ENCODE results near the gene MTG2.

Gene MTG2

DNA sequence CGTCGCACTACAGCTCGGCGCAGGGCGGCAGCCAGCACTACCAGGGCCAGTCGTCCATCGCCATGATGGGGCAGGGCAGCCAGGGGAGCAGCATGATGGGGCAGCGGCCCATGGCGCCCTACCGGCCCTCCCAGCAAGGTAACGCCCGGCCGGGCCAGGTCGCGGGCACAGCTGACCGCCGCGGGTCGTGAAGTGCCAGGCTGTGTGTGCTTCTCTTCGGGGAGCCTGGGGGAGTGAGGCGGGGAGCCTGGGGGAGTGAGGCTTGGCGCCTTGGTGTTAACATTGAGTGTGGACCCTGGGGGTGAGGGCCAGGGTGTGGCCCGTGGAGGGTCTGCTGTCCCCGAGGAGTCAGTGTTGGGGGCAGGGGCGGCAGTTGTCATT lies 19.4 kb upstream of the MTG2 start:
- no peak for DNase-seq (ENCODE audit: low spot score)

DNA sequence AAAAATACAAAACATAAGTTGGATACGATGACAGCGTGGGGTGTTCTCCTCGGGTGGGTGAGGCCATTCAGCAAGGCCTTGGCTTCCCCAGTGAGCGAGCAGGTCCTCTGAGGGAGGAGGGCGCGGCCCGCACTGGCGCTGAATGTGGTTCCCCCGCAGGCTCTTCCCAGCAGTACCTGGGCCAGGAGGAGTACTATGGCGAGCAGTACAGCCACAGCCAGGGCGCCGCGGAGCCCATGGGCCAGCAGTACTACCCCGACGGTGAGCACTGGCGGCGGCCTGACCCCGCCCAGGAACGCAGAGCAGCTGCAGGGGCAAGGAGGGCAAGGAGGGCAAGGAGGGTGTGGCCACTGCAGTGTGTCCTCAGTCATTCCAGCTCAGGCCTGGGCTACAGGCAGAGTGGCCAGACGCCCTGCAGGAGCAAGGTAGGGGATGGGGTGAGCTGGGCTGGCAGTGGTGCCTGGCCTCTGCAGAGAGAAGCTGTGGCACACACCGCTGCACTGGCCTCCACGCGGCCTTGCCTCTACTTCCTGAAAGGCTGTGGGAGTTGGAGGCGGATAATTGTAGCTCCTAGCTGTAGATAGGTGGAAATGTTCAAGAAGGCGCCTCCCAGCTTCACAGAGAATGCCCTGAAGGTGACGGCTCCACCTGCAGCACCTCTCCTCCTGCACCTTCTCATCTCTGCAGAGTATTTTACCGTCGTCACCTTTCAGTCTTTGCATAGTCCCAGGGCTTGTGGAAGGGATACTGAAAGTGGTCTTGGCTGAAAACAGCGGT lies 18.7 kb upstream of the MTG2 start:
- no peak for DNase-seq (ENCODE audit: low spot score)

DNA sequence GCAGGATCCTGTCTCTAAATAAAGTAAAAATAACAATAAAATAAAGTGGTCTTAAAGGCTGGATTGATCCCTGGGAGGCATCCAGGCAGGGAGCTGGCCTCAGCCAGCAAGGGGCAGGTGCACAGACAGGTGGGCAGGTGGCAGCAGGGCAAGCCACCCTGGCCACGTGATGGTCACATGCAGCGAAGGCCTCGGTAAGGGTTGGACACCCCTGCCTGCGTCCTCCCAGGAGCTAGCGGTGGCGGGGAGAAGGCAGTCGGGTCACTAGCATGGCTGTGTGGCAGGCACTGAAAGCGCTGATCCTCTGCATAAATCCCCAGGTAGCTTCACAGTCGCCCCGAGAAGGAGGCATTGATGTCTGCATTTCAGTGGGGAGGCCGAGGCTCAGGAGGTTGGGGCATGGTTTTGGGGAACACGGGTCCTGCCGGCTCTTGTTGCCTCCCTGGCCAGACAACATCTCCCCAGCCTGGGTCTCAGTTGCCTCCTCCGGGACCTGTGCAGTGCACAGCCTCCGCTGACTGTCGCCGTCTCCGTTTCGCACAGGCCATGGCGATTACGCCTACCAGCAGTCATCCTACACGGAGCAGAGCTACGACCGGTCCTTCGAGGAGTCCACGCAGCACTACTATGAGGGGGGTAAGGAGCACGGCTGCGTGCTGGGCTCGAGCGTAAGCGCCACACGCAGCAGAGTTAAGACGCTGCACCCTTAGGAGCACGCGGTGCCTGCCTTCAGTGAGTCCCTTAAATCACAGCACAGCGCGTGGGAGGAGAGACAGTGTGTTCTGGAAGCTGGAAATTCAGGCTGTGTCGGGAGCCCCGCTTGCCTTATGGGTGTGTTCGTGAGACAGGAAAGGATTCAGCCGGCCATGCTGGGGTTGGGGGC lies 17.7 kb upstream of the MTG2 start:
- DNase-seq (ENCODE audit: low spot score): no peak

DNA sequence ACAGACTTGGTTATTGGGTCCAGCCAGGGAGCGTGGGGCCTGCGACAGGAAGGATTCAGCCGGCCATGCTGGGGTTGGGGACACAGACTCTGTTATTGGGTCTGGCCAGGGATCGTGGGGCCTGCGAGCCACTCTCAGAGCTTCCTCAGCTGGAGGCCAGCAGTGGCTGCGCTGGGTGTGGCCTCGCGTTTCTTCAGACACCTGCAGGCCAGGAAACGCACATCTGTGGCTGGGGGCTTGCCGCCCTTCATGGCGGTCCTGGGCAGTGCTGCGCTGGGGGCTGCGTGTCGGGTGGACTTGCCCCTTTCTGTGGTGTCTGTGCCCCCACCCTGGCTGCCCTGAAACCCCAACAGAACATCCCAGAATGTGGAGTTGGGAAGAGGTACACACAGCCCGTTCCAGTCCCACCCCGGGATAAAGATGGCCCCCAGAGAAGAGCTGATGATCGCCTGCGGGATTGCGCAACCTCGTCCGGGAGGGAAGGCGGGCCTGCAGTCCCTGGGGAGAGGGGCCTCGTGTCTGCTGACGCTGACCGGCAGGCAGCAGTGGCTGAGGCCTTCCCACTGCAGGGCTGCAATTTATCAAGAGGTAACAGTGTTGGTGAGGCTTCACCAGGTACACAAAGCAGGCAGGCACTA lies 16.9 kb upstream of the MTG2 start:
- no peak for DNase-seq (ENCODE audit: low spot score)

DNA sequence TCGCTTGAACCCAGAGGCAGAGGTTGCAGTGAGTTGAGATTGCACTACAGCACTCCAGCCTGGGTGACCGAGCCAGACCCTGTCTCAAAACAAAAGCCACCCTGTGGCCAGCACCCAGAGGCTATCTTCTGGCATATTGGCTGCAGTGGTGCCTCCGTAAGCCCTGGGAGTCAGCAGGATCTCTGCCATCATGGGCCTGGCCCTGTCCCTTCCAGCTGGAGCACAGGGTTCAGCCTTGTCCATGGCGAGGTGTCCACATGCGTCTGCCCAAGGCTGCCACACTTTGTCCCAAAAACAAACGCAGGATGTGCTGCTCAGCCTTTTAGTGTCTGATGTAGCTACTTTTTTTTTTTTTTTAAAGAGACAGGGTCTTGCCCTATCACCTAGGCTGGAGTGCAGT lies 15.4 kb upstream of the MTG2 start:
- no peak for DNase-seq (ENCODE audit: low spot score)

DNA sequence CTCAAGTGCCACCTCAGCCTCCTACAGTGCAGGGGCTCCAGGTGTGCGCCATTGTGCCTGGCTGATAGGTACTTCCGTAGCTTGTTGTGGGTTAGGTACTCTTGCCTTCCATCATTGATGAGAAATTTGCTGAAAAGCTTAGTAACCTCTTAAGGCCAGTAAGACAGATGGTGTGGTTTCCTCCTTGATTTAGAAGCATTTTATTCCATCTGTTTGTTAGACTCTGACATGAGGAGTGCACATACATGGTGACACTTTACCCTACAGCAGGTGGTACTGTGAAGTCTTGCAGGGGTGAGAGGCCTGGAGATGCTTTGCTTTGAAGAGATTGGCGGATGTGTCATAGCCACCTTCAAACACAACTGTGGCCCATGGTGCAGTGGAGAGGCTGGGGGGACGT lies 14.8 kb upstream of the MTG2 start:
- DNase-seq (ENCODE audit: low spot score): no peak

DNA sequence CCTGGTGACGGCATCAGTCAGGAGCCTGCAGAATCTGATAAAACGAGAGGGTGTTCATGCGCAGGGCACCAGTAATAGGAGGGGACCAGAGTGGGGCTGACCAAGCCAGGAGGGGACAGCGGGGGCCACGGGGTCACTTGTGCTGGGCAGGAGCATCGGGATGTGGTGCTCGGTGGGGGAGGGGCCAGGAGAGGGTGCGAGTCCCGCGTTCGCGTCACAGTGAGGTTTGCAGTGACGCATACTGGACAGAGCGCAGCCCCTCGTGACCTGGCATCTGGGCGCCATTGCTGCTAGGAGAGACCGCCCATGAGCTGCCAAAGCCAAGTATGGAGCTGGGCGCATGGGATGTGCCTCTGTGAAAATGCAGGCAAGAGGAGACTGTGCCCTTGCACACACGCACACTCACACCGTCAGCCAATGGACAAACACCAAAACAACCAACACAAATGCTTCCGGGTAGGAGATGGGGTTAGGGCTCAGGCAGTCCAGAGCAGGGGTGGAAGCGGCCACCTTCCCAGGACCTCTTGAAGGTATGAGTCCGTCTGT lies 13.9 kb upstream of the MTG2 start:
- DNase-seq (ENCODE audit: low spot score): no peak

DNA sequence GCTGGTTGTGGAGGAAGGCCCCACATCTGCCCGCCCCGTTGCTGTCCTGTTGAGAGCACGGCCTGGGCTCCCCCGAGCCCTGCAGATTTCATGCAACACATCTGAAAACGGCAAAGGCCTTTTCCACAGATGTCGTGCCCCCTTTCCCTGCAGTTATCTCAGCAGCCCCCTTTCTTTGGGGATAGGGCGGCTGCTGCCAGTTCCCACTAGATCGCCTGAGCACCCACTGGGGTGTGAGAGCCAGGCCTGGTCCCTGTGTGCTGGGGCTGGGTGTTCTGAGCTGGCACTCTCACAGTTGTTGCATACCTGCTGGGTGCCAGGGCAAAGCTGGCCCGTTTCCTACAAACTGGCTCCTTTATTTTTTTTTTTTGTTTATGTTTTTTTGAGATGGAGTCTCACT lies 12.3 kb upstream of the MTG2 start:
- no peak for DNase-seq (ENCODE audit: low spot score)

DNA sequence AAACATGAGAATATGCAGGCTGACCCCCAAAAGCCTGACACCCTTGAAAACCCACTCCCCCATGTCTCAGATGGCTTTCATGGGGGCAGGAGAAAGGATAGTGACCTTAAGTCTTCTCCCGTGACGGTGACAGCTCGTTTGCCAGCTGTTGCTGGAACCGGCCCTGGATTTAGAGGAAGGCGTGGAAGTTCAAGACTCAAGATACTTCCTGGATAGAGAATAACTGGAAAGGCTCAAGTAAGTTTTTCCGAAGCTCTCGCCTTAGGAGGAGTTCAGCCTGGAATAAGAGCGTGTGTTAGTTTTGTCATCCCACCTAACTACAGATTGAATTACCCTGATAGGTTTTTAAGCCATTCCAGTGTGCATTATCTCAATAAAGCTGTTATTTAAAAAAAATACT lies 11.6 kb upstream of the MTG2 start:
- DNase-seq (ENCODE audit: low spot score): no peak

DNA sequence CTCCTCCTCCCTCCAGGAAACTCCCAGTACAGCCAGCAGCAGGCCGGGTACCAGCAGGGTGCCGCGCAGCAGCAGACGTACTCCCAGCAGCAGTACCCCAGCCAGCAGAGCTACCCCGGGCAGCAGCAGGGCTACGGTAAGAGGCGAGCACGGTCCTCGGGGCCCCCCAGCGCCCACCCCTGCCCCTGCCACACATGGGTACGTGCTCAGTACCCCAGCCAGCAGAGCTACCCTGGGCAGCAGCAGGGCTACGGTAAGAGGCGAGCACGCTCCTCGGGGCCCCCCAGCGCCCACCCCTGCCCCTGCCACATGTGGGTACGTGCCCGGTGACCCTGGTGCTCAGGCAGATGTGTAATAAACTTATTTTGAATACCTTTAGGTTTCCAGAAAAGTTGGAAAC lies 10.2 kb upstream of the MTG2 start:
- DNase-seq (ENCODE audit: low spot score): no peak

DNA sequence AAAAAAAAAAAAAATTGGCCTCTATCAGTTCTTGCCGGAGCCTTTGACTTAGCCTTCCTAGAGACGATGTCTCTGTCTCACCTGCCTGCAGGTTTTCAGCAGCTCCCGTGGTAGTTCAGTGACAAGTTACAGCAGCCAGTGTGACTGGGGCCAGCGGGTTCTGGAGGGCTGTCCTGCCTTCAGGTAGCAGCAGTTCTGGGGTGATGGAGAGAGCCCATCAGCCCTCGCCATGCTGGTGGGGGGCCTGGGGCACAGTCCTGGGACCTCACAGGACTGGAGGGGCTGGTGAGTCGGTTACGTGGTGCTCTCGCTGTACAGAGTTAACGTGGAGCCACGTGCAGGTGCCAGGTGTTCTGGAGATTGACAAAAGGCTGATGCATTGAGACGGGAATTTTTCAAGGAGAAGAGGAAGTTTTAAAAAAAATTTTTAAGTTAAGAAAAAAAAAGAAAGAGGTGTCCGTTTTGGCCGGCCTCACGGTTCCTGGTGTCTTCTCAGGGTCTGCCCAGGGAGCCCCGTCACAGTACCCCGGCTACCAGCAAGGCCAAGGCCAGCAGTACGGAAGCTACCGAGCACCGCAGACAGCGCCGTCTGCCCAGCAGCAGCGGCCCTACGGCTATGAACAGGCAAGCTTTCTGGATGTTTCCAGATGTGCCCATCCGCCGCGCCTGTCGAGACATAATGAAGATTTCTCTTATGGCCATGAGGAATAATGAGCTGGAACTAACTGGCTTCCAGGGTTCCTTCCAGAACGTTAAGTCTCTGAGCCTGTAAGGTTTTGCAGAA lies 8.6 kb upstream of the MTG2 start:
- DNase-seq (ENCODE audit: low spot score): no peak

DNA sequence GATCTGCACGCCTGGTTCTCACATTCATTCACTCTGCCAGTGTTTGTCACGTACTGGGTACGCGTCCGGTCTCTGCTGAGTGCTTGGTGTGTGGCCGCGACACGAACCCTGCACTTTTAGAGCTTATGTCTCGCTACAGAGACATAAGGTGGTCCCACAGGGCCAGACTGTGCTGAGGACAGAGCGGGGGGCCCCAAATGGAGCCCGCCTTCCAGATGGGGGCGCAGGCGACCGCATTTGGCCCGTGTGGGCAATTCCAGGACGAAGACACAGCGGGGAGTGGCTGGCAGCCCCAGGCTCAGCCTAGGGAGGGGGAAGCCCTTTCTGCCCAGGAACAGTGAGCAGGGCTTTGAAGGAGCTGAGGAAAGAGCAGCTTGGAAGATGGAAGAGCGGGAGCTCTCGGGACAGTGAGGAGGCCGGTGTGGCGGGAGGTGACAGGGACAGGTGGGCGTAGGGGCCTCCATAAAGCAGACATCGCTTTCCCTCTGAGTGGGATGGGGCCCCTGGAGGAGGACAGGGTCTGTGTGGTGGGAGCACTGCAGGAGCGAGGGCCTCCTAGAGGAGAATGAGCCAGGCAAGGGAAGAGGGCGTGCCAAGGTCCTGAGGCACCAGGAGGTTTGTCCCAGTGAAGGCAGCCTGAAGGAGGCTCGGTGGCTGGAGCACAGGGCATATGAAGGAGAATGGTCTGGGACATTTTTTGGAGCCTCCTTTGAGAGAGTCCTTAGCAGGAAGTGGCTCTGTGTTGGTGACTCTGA lies 7.8 kb upstream of the MTG2 start:
- DNase-seq (ENCODE audit: low spot score): no peak

DNA sequence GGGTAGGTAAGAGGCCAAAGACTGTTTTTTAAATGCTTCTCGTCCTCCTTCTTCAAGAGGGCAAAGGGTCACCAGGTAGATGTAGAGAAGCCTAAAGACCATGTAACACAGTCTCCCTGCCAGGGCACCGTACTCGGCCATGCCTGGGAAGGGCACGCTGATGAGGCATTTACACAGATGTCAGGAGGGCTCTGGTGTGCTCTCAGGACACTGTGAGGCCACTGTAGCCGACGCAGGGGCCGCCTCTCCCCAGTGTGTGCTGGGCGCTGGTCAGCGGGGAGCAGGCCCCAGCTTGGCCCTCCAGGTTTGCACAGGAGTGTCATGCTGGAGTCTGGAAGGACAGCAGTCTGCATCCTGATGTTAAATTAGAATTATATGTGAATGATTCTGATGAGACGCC lies 7.1 kb upstream of the MTG2 start:
- DNase-seq (ENCODE audit: low spot score): no peak

DNA sequence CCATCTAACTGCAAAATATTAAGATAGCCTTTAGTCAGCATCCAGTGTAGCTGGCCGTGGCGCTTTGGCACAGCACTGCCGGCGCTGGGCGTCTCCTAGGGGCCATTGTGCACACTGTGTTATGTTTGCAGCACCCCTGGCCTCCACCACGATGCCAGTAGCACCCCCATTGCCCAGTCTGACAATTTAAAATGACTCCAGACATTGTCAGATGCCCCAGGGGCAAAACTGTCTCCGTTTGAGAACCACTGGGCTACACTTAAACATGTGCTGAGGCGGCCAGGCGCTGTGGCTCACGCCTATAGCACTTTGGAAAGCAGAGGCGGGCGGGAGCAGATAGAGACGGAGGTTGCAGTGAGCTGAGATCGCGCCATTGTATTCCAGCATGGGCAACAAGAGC lies 6.0 kb upstream of the MTG2 start:
- DNase-seq (ENCODE audit: low spot score): no peak

DNA sequence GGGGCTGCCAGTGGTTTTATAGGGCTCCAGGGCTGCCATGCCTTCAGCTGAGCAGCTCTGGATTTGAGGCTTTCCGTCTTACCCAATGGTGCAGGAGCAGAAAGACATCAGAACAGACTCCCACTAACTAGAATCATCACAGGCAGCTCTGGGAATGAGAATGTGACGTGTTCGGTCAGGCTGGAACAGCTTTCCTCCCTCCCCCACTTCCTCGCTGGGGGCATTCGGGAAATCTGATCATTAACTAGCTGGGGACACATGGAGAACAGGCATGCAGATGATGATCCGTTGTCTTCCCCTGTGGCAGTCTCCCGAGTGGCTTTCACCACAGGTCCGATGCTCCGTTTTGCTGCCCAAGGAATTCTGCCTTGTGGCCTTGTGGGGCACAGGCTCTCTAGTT lies 5.5 kb upstream of the MTG2 start:
- no peak for DNase-seq (ENCODE audit: low spot score)

DNA sequence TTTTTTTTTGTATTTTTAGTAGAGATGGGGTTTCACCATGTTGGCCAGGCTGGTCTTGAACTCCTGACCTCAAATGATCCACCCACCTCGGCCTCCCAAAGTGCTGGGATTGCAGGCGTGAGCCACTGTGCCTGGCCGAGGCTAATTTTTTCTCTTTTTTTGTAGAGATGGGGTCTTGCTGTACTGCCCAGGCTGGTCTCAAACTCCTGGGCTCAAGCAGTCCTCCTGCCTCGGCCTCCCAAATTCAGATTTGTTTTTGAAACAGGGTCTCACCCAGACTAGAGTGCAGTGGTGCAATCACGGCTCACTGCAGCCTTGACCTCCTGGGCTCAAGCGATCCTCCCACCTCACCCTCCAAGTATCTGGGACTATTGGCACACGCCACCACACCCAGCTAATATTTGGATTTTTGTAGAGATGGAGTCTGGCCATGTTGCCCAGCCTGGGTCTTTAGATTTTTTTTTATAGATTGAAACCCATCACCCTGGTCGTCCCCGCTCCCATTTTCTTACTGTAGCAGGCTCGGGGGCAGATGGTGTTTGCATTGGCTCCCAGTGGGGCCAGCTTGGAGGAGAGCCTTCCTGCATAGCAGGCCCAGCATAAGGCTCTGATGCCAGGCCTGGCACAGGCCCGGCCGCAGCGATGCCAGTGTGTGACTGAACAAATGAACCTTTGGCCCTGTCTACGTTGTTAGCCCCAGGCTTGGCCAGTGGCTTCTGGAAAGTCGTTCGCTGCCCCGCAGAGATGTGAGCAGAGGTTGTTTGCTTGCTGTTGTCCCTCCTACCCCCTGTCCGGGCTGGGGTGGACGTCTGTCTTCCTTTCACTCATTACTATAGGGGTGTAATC lies 4.3 kb upstream of the MTG2 start:
- DNase-seq (ENCODE audit: low spot score): no peak

DNA sequence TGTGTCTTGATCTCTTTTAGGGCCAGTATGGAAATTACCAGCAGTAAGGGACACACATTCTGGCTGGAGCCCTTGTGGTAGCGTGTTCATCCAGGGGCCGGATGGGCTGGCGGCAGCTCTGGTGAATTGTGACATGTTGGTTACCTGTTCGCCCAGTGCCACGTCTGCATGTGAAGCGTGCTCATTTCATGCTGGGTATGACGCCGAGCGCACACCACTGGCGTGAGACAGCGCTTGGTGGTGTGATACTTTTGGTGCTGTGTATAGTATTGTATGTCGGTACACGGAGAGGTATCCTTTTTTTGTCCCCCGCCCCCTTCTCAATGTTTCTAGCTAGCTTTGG lies 3.7 kb upstream of the MTG2 start:
- no peak for DNase-seq (ENCODE audit: low spot score)

DNA sequence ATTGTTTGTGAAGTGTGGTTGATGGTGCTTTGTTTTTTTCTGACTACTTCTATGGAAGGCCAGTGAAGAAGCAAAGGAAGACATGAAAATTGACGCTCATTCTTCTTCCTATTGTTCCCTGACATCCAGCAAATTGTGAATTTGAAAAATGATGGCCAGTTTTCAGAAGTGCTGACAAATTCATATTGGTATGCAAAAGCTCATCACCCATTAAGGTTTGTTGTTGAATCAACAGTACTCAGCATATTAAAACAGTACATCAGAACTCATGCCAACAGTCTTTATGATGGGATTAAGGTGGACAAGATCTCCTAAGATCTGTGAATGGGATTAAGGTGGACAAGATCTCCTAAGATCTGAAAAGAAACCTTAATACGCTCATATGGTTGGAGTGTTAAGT lies 1.0 kb upstream of the MTG2 start:
- DNase-seq (ENCODE audit: low spot score): no peak

DNA sequence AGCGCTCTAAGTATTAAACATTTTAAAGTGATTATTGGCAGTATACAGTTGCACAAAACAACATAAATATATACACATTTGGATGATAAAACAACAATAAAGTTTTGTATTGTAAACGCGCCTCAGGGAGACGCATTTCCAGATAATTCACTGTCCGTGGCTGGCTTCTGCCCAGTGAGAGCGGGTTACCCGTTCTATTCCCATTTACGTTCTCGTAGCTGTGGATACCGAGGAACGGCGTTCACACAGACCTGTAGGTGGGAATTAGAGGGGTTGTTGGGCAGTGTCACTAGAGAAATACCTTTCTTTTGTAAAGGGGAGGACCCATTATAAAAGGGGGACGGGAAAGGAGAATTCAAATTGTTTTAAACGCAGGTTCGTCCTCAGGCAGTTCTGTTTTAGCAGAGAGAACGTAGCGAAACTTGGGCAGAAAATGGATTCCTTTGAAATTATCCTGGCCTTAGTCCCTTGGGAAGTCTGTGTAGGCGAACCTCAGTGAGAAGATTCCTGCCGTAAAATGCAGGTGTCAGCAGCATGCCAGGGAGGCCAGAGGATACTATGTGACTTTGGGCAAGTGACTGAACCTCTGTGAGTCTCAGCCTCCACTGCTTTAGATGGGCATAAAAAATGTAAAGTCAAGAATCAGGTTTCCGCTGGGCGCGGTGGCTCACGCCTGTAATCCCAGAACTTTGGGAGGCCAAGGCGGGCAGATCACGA lies 756 bp downstream of the MTG2 start:
- DNase-seq (ENCODE audit: low spot score): no peak

DNA sequence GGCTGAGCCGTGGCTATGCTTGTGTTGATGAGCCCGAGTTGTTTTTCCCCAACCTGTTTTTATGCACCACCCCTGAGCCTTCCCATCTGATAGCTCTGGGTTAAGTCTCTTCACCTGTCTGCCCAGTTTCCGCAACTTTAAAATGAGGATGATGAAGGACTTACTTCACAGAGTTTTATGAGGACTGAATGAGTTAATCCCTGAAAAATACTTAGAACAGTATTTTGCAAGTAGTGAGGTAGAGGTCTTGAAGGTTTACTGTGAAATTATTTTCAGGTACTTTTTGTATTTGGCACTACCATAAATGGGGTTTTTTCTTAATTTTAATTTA lies 3.2 kb downstream of the MTG2 start:
- DNase-seq (ENCODE audit: low spot score): no peak
